Measurements from ENCODE around the gene WDR72.
"Not testable (repeated sequence)": the region's sequence is repeated elsewhere in the genome, so short reads cannot be mapped to it uniquely, and the experiment has no call there.

The WDR72 gene

GRCh38 chr15:53588773-53589172 is 170.7 kb downstream of the WDR72 start:
- no peak for FAIRE-seq

- FAIRE-seq, result no peak
Measured at GRCh38 chr15:53586799-53587198, 172.7 kb downstream of the WDR72 start.

- FAIRE-seq, result no peak
Measured at GRCh38 chr15:53581513-53581912, 177.9 kb downstream of the WDR72 start.

GRCh38 chr15:53580366-53580765 is 179.1 kb downstream of the WDR72 start:
- FAIRE-seq, result no peak

GRCh38 chr15:53576841-53577240 is 182.6 kb downstream of the WDR72 start:
- FAIRE-seq, result no peak

GRCh38 chr15:53573091-53573490 is 186.4 kb downstream of the WDR72 start:
- FAIRE-seq, result no peak

- no peak for FAIRE-seq
Measured at GRCh38 chr15:53569751-53570480, 189.5 kb downstream of the WDR72 start.

- FAIRE-seq, result no peak
Measured at GRCh38 chr15:53566912-53567311, 192.6 kb downstream of the WDR72 start.

- FAIRE-seq, result no peak
Measured at GRCh38 chr15:53565721-53566120, 193.7 kb downstream of the WDR72 start.

GRCh38 chr15:53564647-53565046 is 194.8 kb downstream of the WDR72 start:
- no peak for FAIRE-seq

- no peak for FAIRE-seq
Measured at GRCh38 chr15:53563627-53564026, 195.8 kb downstream of the WDR72 start.

- FAIRE-seq, result no peak
Measured at GRCh38 chr15:53559364-53560277, 199.8 kb downstream of the WDR72 start.

GRCh38 chr15:53558384-53558783 is 201.1 kb downstream of the WDR72 start:
- FAIRE-seq, result no peak

GRCh38 chr15:53555226-53555625 is 204.2 kb downstream of the WDR72 start:
- FAIRE-seq, result no peak

GRCh38 chr15:53549697-53550305 is 209.7 kb downstream of the WDR72 start:
- FAIRE-seq, result no peak

- no peak for FAIRE-seq
Measured at GRCh38 chr15:53548236-53548635, 211.2 kb downstream of the WDR72 start.

GRCh38 chr15:53540626-53541300 is 218.7 kb downstream of the WDR72 start:
- not testable (repeated sequence) for FAIRE-seq

- no peak for FAIRE-seq
Measured at GRCh38 chr15:53539878-53540277, 219.6 kb downstream of the WDR72 start.

GRCh38 chr15:53536479-53537120 is 222.9 kb downstream of the WDR72 start:
- FAIRE-seq, result no peak

- FAIRE-seq, result no peak
Measured at GRCh38 chr15:53535886-53536285, 223.6 kb downstream of the WDR72 start.

GRCh38 chr15:53534105-53534839 is 225.2 kb downstream of the WDR72 start:
- no peak for FAIRE-seq

- no peak for FAIRE-seq
Measured at GRCh38 chr15:53530761-53531160, 228.7 kb downstream of the WDR72 start.
